Heart left ventricle (tissue), 16 donors: Measurements from ENCODE around the gene OR13C9. TPM values are rescaled to one million over a fixed set of nuclear protein-coding genes. Genes with fewer than 3 reads are reported as not detected.
"Not testable (repeated sequence)": the region's sequence is repeated elsewhere in the genome, so short reads cannot be mapped to it uniquely, and the experiment has no call there.

ENCODE experiments used
- ATAC-seq, 4 donors: fragments of 200-7000 bp; cut with Tn5 transposase; one replicate each; pipeline ENCODE4 v1.9.1; 2020 to 2022; ENCODE audit warnings: moderate library complexity in 4 of 4, mild to moderate bottlenecking in 3 of 4, moderate number of reproducible peaks in 1 of 4
- DNase-seq, 5 donors: peaks; one replicate each; pipeline ENCODE4 v3.0.0-alpha.2; 2020
- H3K27ac ChIP-seq, 12 donors: fragments of 200-600 bp; sonication (generic) in 4 of 12; one replicate each; pipeline versions ENCODE4 v1.5.0 to v1.8.0; 2016 to 2022; ENCODE audit warnings: mild to moderate bottlenecking in 2 of 12
- H3K27me3 ChIP-seq, 9 donors: fragments of 200-600 bp; sonication (generic) in 2 of 9; one replicate each; pipeline versions ENCODE4 v1.5.1 to v1.8.0; 2016 to 2022; ENCODE audit warnings: mild to moderate bottlenecking in 3 of 9
- H3K36me3 ChIP-seq, 9 donors: fragments of 200-600 bp; sonication (generic) in 2 of 9; one replicate each; pipeline versions ENCODE4 v1.5.0 to v1.8.0; 2018 to 2022; ENCODE audit warnings: mild to moderate bottlenecking in 2 of 9
- H3K4me1 ChIP-seq, 12 donors: fragments of 200-600 bp; sonication (generic) in 4 of 12; one replicate each; pipeline versions ENCODE4 v1.5.0 to v1.8.0; 2016 to 2022; ENCODE audit warnings: mild to moderate bottlenecking in 3 of 12
- H3K4me3 ChIP-seq, 12 donors: fragments of 200-600 bp; sonication (generic) in 4 of 12; one replicate each; pipeline versions ENCODE4 v1.5.0 to v1.8.0; 2017 to 2022; ENCODE audit warnings: mild to moderate bottlenecking in 9 of 12, moderate library complexity in 4 of 12
- H3K9me3 ChIP-seq, 12 donors: fragments of 200-600 bp; sonication (generic) in 4 of 12; one replicate each; pipeline versions ENCODE4 v1.5.0 to v1.8.0; 2016 to 2022; ENCODE audit warnings: mild to moderate bottlenecking in 1 of 12
- CTCF ChIP-seq, 12 donors: fragments of 200-600 bp; sonication (generic) in 4 of 12; IDR thresholded peaks; one replicate each; pipeline versions ENCODE4 v1.5.0 to v1.8.0; 2018 to 2022; ENCODE audit warnings: antibody characterized with exemption in 12 of 12, mild to moderate bottlenecking in 5 of 12
- POLR2A ChIP-seq, 2 donors: fragments of 450-650 bp; IDR thresholded peaks; one replicate each; pipeline ENCODE4 v1.6.1; 2017; ENCODE audit warnings: antibody characterized with exemption in 2 of 2, mild to moderate bottlenecking in 2 of 2, moderate library complexity in 2 of 2
- WGBS, 4 donors: extraction: QIAGEN DNeasy Blood & Tissue Kit in 2 of 4; methylation state at CpG; one replicate each; pipeline versions ENCODE4 v1.1.5 to v1.1.7; 2013 to 2018; 5-methylcytosine and 5-hydroxymethylcytosine counted together
- intact Hi-C, 10 donors: fragments of 100-400 bp; cut with DNase I; formaldehyde crosslinking; loops; one replicate each; pipeline versions ENCODE4 v1.11.1 to v1.14.2; 2022
- polyA plus RNA-seq, 2 donors: library from polyadenylated mRNA; stranded (reverse); fragments of 200-250 nt; gene quantifications; one replicate each; pipeline ENCODE4 v1.2.3, GENCODE V29; 2013
- total RNA-seq, 9 donors: library from RNA; depleted of rRNA in 2 of 9; stranded (reverse); fragments of >200 nt in 2 of 9; fragmentation: NEBNext Ultra II Directional in 3 of 9; extraction: Animal tissue kit (Norgen Biotek cat#: 25700) in 3 of 9; gene quantifications; one replicate each; pipeline versions ENCODE4 v1.1.0 to v1.2.4, GENCODE V29; 2016 to 2023
- donor health status: ischemic (EF 13 %, LVEDD 7.1; RV severe dilation, severe dysfunction).
- donor health status: healthy with polysubstance abuse.
- donor health status: DM: no; HTN: yes; CAD: no.
- donor health status: DM: no; HTN: no; CAD: no.
- donor health status: ischemic (EF 25% LVEDD 6.9; RV normal size, moderate dysfunction).
- donor health status: ischemic (EF 25% LVEDD 5.7; RV mildly dilated, moderate dysfunction).
- donor health status: healthy.
- donor health status: DM: yes; HTN: yes; CAD: no.
- donor health status: ischemic (EF 35%, LVEDD 5.7; RV mildly dilated, moderate dysfunction).
- donor health status: nonischemic (EF 11% LVEDD 7.7; RV severe dilation, severe dysfunction).
- donor health status: DM: yes; HTN: yes; CAD: no.
- donor health status: PGD.
- donor health status: ischemic (EF 29% LVEDD 5.4; RV normal size, mild dysfunction).
- donor health status: nonischemic (EF 23%, LVEDD 6.1; RV moderate dilation, normal function).

The OR13C9 gene
- total and polyA plus RNA-seq, 11 donors: not detected

- Histone ChIP-seq H3K4me1 (no peaks in the 10 kb centered on the region), H3K36me3 (no peaks in the 10 kb centered on the region), H3K4me3 (no peak overlapping the region), H3K27ac (no peak overlapping the region), H3K9me3 (no peaks in the 10 kb centered on the region), H3K27me3 (no peaks in the 10 kb centered on the region)
- ATAC-seq (no peak), DNase-seq (no peak)
- intact Hi-C loops: no loop called here
- no peak for TF ChIP-seq CTCF (IDR thresholded peaks at IDR 0.05)
- no peak for TF ChIP-seq POLR2A (IDR thresholded peaks at IDR 0.05)
- 70 to 83% (median 75%) methylated on average over 3 of the region's 3 CpGs for WGBS, 4 donors
Measured at GRCh38 chr9:104604801-104605200, 13.2 kb downstream of the OR13C9 start.

GRCh38 chr9:104599313-104599712, 18.7 kb downstream of the OR13C9 start, which contains the start of gene OR13C5:
OR13C5 (minus strand) TSS chr9:104599413; CDS start chr9:104599413, 0 bp downstream.
- H3K4me1 ChIP-seq, H3K4me3 ChIP-seq, H3K9me3 ChIP-seq, H3K27ac ChIP-seq, H3K36me3 ChIP-seq, ATAC-seq, DNase-seq, H3K27me3 ChIP-seq, intact Hi-C loops: not testable (repeated sequence)

- H3K27me3 ChIP-seq, H3K4me3 ChIP-seq, H3K27ac ChIP-seq, H3K9me3 ChIP-seq, intact Hi-C loops, DNase-seq, H3K4me1 ChIP-seq, H3K36me3 ChIP-seq, ATAC-seq: not testable (repeated sequence)
- WGBS, 4 donors: 50 to 66% (median 59%) methylated on average over 1 to 3 of the region's 3 CpGs
Measured at GRCh38 chr9:104598749-104599148, 19.3 kb downstream of the OR13C9 start.

GRCh38 chr9:104589626-104590025, 28.4 kb downstream of the OR13C9 start:
- no peak for DNase-seq
- intact Hi-C loops: no loop called here
- WGBS, 4 donors: 0 to 72% (median 30%) methylated on average over 1 of the region's 1 CpG
- Histone ChIP-seq H3K9me3 (peaks cover 0 to 14% (median 0%) of the 10 kb centered on the region in 12 donors), H3K27me3 (no peaks in the 10 kb centered on the region), H3K4me3 (no peak overlapping the region), H3K27ac (no peak overlapping the region), H3K36me3 (no peaks in the 10 kb centered on the region), H3K4me1 (no peaks in the 10 kb centered on the region)
- no peak for TF ChIP-seq POLR2A (IDR thresholded peaks at IDR 0.05)
- no peak for TF ChIP-seq CTCF (IDR thresholded peaks at IDR 0.05)
- no peak for ATAC-seq

GRCh38 chr9:104586496-104587180, 31.4 kb downstream of the OR13C9 start:
- no peak for DNase-seq
- Histone ChIP-seq H3K4me3 (no peak overlapping the region), H3K27ac (no peak overlapping the region), H3K9me3 (no peaks in the 10 kb centered on the region), H3K36me3 (no peaks in the 10 kb centered on the region), H3K4me1 (no peaks in the 10 kb centered on the region), H3K27me3 (no peaks in the 10 kb centered on the region)
- TF ChIP-seq CTCF (IDR thresholded peaks at IDR 0.05): no peak
- no peak for TF ChIP-seq POLR2A (IDR thresholded peaks at IDR 0.05)
- intact Hi-C loops: no loop called here
- 0 to 87% (median 39%) methylated on average over 1 of the region's 1 CpG for WGBS, 4 donors
- peak in 2 of 4 donors; percentile 50 to 74 for ATAC-seq
